ENCODE results near the gene TTC21A. TPM values are rescaled to one million over a fixed set of nuclear protein-coding genes. Genes with fewer than 3 reads are reported as not detected.

The TTC21A gene
- total and polyA plus RNA-seq, 2 experiments from 2014 or later, result 3.7 to 6.5 TPM

- Histone ChIP-seq H3K9me3 (ENCODE audit: low read depth) (no peaks in the 10 kb centered on the region), H3K27ac (peak overlapping the region; percentile 98), H3K4me1 (ENCODE audit: insufficient read depth) (peaks cover 30% of the 10 kb centered on the region), H3K4me2 (peak overlapping the region; percentile 92), H3K36me3 (replicated peaks; ENCODE audit: insufficient read depth, low read depth) (no peaks in the 10 kb centered on the region), H3K79me2 (peaks cover 2% of the 10 kb centered on the region), H3K4me3 (peak overlapping the region; percentile 22), H3K27me3 (no peaks in the 10 kb centered on the region), H4K20me1 (ENCODE audit: insufficient read depth, poor library complexity, severe bottlenecking) (no peaks in the 10 kb centered on the region), H2AFZ (no peak overlapping the region), H3K9me2 (replicated peaks; ENCODE audit: insufficient read depth) (no peaks in the 10 kb centered on the region)
- no peak for DNase-seq (ENCODE audit: low spot score)
- TF ChIP-seq, protein P1, sequence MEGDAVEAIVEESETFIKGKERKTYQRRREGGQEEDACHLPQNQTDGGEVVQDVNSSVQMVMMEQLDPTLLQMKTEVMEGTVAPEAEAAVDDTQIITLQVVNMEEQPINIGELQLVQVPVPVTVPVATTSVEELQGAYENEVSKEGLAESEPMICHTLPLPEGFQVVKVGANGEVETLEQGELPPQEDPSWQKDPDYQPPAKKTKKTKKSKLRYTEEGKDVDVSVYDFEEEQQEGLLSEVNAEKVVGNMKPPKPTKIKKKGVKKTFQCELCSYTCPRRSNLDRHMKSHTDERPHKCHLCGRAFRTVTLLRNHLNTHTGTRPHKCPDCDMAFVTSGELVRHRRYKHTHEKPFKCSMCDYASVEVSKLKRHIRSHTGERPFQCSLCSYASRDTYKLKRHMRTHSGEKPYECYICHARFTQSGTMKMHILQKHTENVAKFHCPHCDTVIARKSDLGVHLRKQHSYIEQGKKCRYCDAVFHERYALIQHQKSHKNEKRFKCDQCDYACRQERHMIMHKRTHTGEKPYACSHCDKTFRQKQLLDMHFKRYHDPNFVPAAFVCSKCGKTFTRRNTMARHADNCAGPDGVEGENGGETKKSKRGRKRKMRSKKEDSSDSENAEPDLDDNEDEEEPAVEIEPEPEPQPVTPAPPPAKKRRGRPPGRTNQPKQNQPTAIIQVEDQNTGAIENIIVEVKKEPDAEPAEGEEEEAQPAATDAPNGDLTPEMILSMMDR (IDR thresholded peaks at IDR 0.05; ENCODE audit: poor library complexity), result no peak
- TF ChIP-seq EZH2phosphoT487 (IDR thresholded peaks at IDR 0.05; ENCODE audit: low read depth, severe bottlenecking, unreplicated experiment) (no peak), EZH2 (IDR thresholded peaks at IDR 0.05; ENCODE audit: borderline replicate concordance) (no peak)
- 54% methylated on average over 4 of the region's 4 CpGs for WGBS (ENCODE audit: low lambda C conversion rate, missing lambda C conversion rate)
Measured at GRCh38 chr3:39178553-39178952, 71.1 kb downstream of the TTC21A start.

- H3K4me3 ChIP-seq, result no peak overlapping the region
- peaks cover 2% of the 10 kb centered on the region for H3K79me2 ChIP-seq
- peak overlapping the region; percentile 76 for H3K4me2 ChIP-seq
- H3K36me3 ChIP-seq (replicated peaks; ENCODE audit: insufficient read depth, low read depth), result no peaks in the 10 kb centered on the region
- no peaks in the 10 kb centered on the region for H3K9me2 ChIP-seq (replicated peaks; ENCODE audit: insufficient read depth)
- H3K27ac ChIP-seq, result peak overlapping the region; percentile 98
- no peaks in the 10 kb centered on the region for H3K27me3 ChIP-seq
- H4K20me1 ChIP-seq (ENCODE audit: insufficient read depth, poor library complexity, severe bottlenecking), result no peaks in the 10 kb centered on the region
- DNase-seq (ENCODE audit: low spot score), result no peak
- 45% methylated on average over 3 of the region's 3 CpGs for WGBS (ENCODE audit: low lambda C conversion rate, missing lambda C conversion rate)
- no peaks in the 10 kb centered on the region for H3K9me3 ChIP-seq (ENCODE audit: low read depth)
- TF ChIP-seq, protein P1 (IDR thresholded peaks at IDR 0.05; ENCODE audit: poor library complexity), result no peak
- TF ChIP-seq EZH2 (IDR thresholded peaks at IDR 0.05; ENCODE audit: borderline replicate concordance) (no peak), EZH2phosphoT487 (IDR thresholded peaks at IDR 0.05; ENCODE audit: low read depth, severe bottlenecking, unreplicated experiment) (no peak)
- peak overlapping the region; percentile 17 for H2AFZ ChIP-seq
- H3K4me1 ChIP-seq (ENCODE audit: insufficient read depth), result peaks cover 30% of the 10 kb centered on the region
Measured at GRCh38 chr3:39180183-39180545, 72.7 kb downstream of the TTC21A start.

DNA sequence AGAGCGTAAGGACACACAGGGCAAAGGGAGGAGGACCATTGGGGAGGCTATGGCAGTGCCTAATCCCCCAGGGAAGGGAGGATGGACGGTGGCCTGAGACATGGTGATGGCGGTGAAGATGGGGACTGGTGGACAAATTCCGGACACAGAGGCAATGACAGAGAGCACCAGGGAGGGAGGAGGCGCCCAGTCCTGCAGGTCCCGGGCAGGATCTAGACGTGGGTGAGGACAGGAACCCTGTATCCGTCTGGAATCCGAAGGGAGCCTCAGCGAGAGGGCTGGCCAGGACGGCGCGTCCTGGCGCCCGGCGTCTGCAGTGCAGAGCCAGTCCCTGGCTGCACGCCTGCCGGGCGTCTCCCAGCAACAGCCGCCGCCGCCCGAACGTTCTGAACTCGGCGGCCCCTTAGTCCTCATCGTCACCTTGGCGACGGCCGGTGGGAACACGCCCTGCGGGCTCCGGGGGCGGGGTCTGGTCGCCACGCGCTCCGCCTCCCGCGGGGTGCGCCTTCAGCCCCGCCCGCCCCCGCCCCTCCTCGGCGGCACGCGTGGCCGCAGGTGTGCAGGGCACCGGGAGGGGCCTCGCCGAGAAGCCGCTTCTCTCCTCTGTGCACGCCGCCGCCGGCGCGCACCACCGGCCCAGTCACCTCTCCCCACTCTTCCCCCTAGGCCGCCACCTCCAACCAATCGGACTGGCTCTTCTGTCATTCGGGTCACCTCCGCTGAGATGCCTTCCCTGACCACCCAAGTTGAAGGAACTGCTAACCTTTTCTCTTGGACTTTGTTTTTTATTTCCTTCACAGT lies 73.3 kb downstream of the TTC21A start:
- Histone ChIP-seq H3K4me1 (ENCODE audit: insufficient read depth) (peaks cover 30% of the 10 kb centered on the region), H3K4me2 (peak overlapping the region; percentile 76), H2AFZ (peak overlapping the region; percentile 17), H3K4me3 (no peak overlapping the region), H3K79me2 (peaks cover 2% of the 10 kb centered on the region), H3K27ac (peak overlapping the region; percentile 98), H3K27me3 (no peaks in the 10 kb centered on the region), H3K9me2 (replicated peaks; ENCODE audit: insufficient read depth) (no peaks in the 10 kb centered on the region), H3K9me3 (ENCODE audit: low read depth) (no peaks in the 10 kb centered on the region), H4K20me1 (ENCODE audit: insufficient read depth, poor library complexity, severe bottlenecking) (no peaks in the 10 kb centered on the region), H3K36me3 (replicated peaks; ENCODE audit: insufficient read depth, low read depth) (no peaks in the 10 kb centered on the region)
- peak; percentile 98 for DNase-seq (ENCODE audit: low spot score)
- TF ChIP-seq EZH2 (IDR thresholded peaks at IDR 0.05; ENCODE audit: borderline replicate concordance) (no peak), EZH2phosphoT487 (IDR thresholded peaks at IDR 0.05; ENCODE audit: low read depth, severe bottlenecking, unreplicated experiment) (no peak)
- TF ChIP-seq, protein P1 (IDR thresholded peaks at IDR 0.05; ENCODE audit: poor library complexity), result peak; percentile 24
- 3% methylated on average over 58 of the region's 64 CpGs for WGBS (ENCODE audit: low lambda C conversion rate, missing lambda C conversion rate)

Data from hepatocyte (in vitro differentiated cells).